Kidney (tissue), 22 donors: ENCODE results near the gene CEP55. TPM values are rescaled to one million over a fixed set of nuclear protein-coding genes. Genes with fewer than 3 reads are reported as not detected.

ENCODE experiments used
- DNase-seq, 5 donors: peaks; one replicate each; pipeline ENCODE4 v3.0.0-alpha.2; 2013 to 2020
- FAIRE-seq: peaks from 2 replicates; lab custom pipeline; 2012; peaks lifted over from hg19 to GRCh38; lab: Jason Lieb, UNC
- H3K27ac ChIP-seq, 2 donors: one replicate each; pipeline ENCODE4 v1.7.0; 2013; ENCODE audit warnings: low read depth in 2 of 2, low read length in 2 of 2, inconsistent platforms in 1 of 2
- H3K27me3 ChIP-seq: one replicate; pipeline ENCODE4 v1.7.1; 2013; ENCODE audit warnings: low read length, inconsistent platforms; ENCODE audit not compliant: control insufficient read depth, insufficient read depth
- H3K36me3 ChIP-seq, 3 donors: one replicate each; pipeline versions ENCODE4 v1.7.0 to v1.7.1; 2013; ENCODE audit warnings: low read length in 3 of 3, control low read depth in 1 of 3, inconsistent platforms in 1 of 3; ENCODE audit not compliant: insufficient read depth in 3 of 3, control insufficient read depth in 2 of 3
- H3K4me1 ChIP-seq, 3 donors: one replicate each; pipeline versions ENCODE4 v1.7.0 to v1.7.1; 2013; ENCODE audit warnings: low read length in 3 of 3, inconsistent platforms in 1 of 3, low read depth in 1 of 3; ENCODE audit not compliant: control insufficient read depth in 2 of 3, insufficient read depth in 2 of 3
- H3K4me3 ChIP-seq, 3 donors: one replicate each; pipeline versions ENCODE4 v1.7.0 to v1.8.1; 2013; ENCODE audit warnings: low read length in 3 of 3, control low read depth in 1 of 3, inconsistent platforms in 1 of 3
- H3K9ac ChIP-seq, 3 donors: one replicate each; pipeline versions ENCODE4 v1.7.0 to v1.7.1; 2013; ENCODE audit warnings: low read length in 3 of 3, control low read depth in 1 of 3, inconsistent platforms in 1 of 3
- H3K9me3 ChIP-seq, 3 donors: one replicate each; pipeline versions ENCODE4 v1.7.0 to v1.7.1; 2013; ENCODE audit warnings: low read length in 3 of 3, control low read depth in 1 of 3, inconsistent platforms in 1 of 3; ENCODE audit not compliant: control insufficient read depth in 2 of 3, insufficient read depth in 1 of 3
- intact Hi-C: fragments of 100-400 bp; cut with DNase I; formaldehyde crosslinking; loops from one replicate; pipeline ENCODE4 v1.11.1; 2022
- long read RNA-seq, 10 donors: library from polyadenylated mRNA in 1 of 10; unstranded in 1 of 10; transcript quantifications; one replicate each; pipeline ENCODE4 v2.0.0 and lab custom pipeline, GENCODE V29; 2021 to 2026
- polyA plus RNA-seq: library from polyadenylated mRNA; stranded (reverse); fragments of 350-450 nt; fragmentation: Illumina TruSeq; extraction: RNeasy Lipid Tissue Mini Kit (QIAGEN cat#74804); gene quantifications from one replicate; pipeline ENCODE4 v1.2.3, GENCODE V29; 2014; ENCODE audit warnings: low read depth, low replicate concordance; ENCODE audit not compliant: insufficient read depth
- total RNA-seq: library from RNA; stranded (reverse); fragmentation: NEBNext Ultra II Directional; extraction: Animal tissue kit (Norgen Biotek cat#: 25700); gene quantifications from one replicate; pipeline ENCODE4 v1.2.1, GENCODE V29; 2021
- TF ChIP-seq, protein P1 (sequence below): IDR thresholded peaks from 3 replicates; pipeline ENCODE4 v1.5.1; 2012; ENCODE audit warnings: mild to moderate bottlenecking, moderate library complexity, borderline replicate concordance; ENCODE audit not compliant: insufficient read depth; ENCODE audit errors: extremely low read depth
- donor health status: control.
- donor health status: control.
- donor health status: control.
- donor health status: control.
- donor health status: control.
- donor health status: DM: yes; HTN: yes; CAD: no.
- donor health status: Normal renal cell carcinoma (clear cell type).

CEP55 gene
- 0.88 TPM for total RNA-seq
- 0.39 TPM for polyA plus RNA-seq
- long read RNA-seq, donor 1, partial matches to known transcripts = 10 of 11 reads
- long read RNA-seq, donor 1, other reads (novel, unspliced or antisense) = 0 of 11 reads
- long read RNA-seq, donor 2, partial matches to known transcripts = 5 of 6 reads
- long read RNA-seq, donor 2, other reads (novel, unspliced or antisense) = 0 of 6 reads
- long read RNA-seq, donor 3 = 0 reads
- long read RNA-seq, donor 4, partial matches to known transcripts = 8 of 9 reads
- long read RNA-seq, donor 4, other reads (novel, unspliced or antisense) = 0 of 9 reads
- long read RNA-seq, donor 5 = 0 reads
- long read RNA-seq, donor 6, partial matches to known transcripts = 0 of 2 reads
- long read RNA-seq, donor 6, other reads (novel, unspliced or antisense) = 0 of 2 reads
- long read RNA-seq, donor 7 = 0 reads
- long read RNA-seq, donor 8, partial matches to known transcripts = 0 of 3 reads
- long read RNA-seq, donor 8, other reads (novel, unspliced or antisense) = 0 of 3 reads
- long read RNA-seq, donor 9, partial matches to known transcripts = 0 of 1 reads
- long read RNA-seq, donor 9, other reads (novel, unspliced or antisense) = 0 of 1 reads
- long read RNA-seq, donor 10, partial matches to known transcripts = 5 of 6 reads
- long read RNA-seq, donor 10, other reads (novel, unspliced or antisense) = 0 of 6 reads

- FAIRE-seq (no peak), DNase-seq (peak; percentile 96 to 98 (median 97))
- intact Hi-C loops = no loop called here
- Histone ChIP-seq H3K4me1 (peaks cover 0 to 3% (median 0%) of the 10 kb centered on the region in 3 donors), H3K36me3 (no peaks in the 10 kb centered on the region), H3K9ac (peak within 1 kb of the TSS; percentile 37 to 83 (median 75)), H3K9me3 (no peaks in the 10 kb centered on the region), H3K4me3 (peak within 1 kb of the TSS; percentile 68 to 92 (median 81)), H3K27ac (no peak within 1 kb of the TSS), H3K27me3 (no peaks in the 10 kb centered on the region)
- TF ChIP-seq, protein P1, sequence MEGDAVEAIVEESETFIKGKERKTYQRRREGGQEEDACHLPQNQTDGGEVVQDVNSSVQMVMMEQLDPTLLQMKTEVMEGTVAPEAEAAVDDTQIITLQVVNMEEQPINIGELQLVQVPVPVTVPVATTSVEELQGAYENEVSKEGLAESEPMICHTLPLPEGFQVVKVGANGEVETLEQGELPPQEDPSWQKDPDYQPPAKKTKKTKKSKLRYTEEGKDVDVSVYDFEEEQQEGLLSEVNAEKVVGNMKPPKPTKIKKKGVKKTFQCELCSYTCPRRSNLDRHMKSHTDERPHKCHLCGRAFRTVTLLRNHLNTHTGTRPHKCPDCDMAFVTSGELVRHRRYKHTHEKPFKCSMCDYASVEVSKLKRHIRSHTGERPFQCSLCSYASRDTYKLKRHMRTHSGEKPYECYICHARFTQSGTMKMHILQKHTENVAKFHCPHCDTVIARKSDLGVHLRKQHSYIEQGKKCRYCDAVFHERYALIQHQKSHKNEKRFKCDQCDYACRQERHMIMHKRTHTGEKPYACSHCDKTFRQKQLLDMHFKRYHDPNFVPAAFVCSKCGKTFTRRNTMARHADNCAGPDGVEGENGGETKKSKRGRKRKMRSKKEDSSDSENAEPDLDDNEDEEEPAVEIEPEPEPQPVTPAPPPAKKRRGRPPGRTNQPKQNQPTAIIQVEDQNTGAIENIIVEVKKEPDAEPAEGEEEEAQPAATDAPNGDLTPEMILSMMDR = no peak
These were observed at the start of gene CEP55 for GRCh38 chr10:93496322-93497041. Gene CEP55 (plus strand): TSS chr10:93496612. CDS start chr10:93500052, 3,440 bp downstream.

GRCh38 chr10:93447019-93447418, 49.4 kb upstream of the CEP55 start:
- H3K27me3 ChIP-seq = no peaks in the 10 kb centered on the region
- peaks cover 3 to 22% (median 10%) of the 10 kb centered on the region in 3 donors for H3K4me1 ChIP-seq
- no peaks in the 10 kb centered on the region for H3K9me3 ChIP-seq
- peaks cover 0 to 5% (median 0%) of the 10 kb centered on the region in 3 donors for H3K36me3 ChIP-seq
- DNase-seq (no peak), FAIRE-seq (no peak)
- TF ChIP-seq, protein P1 = no peak
- no peak overlapping the region for H3K4me3 ChIP-seq
- intact Hi-C loops = no loop called here
- no peak overlapping the region for H3K9ac ChIP-seq
- H3K27ac ChIP-seq = peak overlapping the region in 1 of 2 donors; percentile 89

DNA sequence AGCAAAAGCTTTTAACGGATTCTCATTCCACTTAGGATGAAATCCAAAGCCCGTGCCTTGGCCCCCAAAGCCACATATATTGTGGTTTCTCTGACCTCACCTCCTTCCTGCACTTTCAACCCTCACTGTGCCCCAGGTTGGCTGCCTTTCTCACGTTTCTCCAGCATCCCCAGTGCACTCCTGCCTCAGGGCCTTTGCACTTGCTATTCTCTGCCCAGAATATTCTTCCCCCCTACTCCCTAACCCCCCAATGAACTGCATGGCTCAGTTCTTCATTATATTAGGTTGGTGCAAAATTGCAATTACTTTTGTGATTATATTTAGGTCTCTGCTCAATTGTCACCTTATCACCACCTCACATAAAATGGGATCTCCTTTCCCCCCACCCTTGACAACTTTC, 48.4 kb upstream of the CEP55 start:
- TF ChIP-seq, protein P1 = no peak
- FAIRE-seq (no peak), DNase-seq (no peak)
- Histone ChIP-seq H3K27ac (no peak overlapping the region), H3K27me3 (no peaks in the 10 kb centered on the region), H3K36me3 (peaks cover 0 to 5% (median 0%) of the 10 kb centered on the region in 3 donors), H3K4me3 (no peak overlapping the region), H3K9me3 (no peaks in the 10 kb centered on the region), H3K4me1 (peaks cover 3 to 21% (median 10%) of the 10 kb centered on the region in 3 donors), H3K9ac (no peak overlapping the region)
- intact Hi-C loops = no loop called here
